ENCODE results near the gene PDE9A. TPM values are rescaled to one million over a fixed set of nuclear protein-coding genes. Genes with fewer than 3 reads are reported as not detected.

The PDE9A gene
- total RNA-seq, 4 donors from 2014 or later: 2.4 to 9.0 (median 3.7) TPM

DNA sequence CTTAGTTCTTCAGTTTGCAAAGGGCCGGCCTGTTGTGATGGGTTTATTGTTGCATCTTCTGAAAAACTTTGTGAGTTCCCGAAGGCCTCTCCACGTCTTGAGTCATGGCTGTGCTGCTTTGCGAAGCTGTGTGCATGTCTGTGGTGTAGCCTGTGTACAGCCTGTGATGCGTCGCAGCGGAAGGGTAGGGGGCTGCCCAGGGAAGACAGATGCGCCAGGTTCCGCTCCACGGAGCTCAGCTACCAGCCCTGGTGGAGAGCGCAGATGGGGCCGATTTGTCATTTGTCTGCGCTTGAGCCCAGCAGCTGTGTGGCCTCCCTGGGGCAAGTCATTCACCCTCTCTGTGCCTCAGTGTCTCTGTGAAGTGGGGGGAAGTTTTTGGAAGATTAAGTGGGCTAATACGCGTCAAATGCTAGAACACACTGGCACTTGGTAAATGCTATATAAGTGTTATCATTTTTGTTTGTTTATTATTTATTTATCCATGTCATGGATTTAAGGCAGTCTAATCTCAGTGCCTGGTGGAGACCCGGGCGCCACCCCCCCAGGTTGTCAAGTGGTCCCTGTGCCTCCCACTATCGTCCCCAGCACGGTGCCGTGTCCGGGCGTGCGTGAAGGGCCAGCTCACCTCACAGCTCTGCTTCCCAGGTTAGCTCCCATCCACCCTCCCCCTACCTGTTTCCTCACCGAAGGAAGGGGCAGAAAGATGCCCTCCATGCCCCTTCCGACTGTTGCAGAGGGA, 8.4 kb downstream of the PDE9A start:
- no peak for TF ChIP-seq CTCF (IDR thresholded peaks at IDR 0.05; ENCODE audit: low read depth)

DNA sequence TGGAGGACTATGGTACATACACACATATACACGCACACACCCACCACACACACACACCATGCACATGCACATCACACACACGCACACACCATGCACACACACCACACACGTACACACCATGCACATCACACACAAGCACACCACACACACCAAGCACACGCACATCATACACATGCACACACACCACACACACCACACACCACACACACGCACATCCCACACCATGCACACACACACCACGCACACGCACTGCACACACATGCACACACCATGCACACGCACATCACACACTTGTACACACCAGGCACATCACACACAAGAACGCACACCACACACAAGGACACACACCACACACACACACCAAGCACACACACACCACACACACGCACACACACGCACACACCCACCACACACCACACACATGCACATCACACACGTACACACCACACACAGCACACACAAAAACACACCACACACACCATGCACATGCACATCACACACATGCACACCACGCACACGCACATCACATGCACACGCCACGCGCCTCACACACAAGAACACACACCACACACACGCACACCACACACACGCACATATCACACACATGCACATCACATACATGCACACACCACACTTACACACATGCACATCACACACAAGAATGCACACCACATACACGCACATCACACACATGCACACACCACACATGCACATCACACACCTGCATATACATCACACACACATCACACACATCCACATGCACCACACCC, 9.2 kb downstream of the PDE9A start:
- TF ChIP-seq CTCF (IDR thresholded peaks at IDR 0.05; ENCODE audit: low read depth): no peak

DNA sequence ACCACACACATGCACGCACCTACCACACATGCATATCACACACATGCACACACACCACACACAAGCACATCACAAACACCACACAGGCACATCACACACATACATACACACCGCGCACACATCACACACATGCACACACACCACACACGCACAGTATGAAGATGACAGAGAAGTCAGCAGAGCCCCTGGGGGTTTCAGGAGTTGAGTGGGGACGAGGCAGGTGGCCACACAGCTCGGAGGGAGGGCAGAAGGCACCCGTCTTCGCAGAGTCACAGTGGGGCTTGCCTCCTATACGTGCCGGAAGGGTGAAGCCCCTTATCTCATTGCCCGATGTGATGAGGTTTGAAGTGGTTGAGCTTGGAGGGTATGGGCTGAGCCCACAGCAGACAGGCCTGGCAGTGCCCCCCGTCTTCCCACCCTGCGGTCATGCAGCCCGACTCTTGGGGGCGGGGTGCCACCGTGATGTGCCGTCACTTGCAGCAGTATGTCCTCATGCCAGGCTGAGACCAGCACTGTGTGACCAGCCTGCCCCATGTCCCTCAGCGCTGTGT, 9.9 kb downstream of the PDE9A start:
- no peak for TF ChIP-seq CTCF (IDR thresholded peaks at IDR 0.05; ENCODE audit: low read depth)

DNA sequence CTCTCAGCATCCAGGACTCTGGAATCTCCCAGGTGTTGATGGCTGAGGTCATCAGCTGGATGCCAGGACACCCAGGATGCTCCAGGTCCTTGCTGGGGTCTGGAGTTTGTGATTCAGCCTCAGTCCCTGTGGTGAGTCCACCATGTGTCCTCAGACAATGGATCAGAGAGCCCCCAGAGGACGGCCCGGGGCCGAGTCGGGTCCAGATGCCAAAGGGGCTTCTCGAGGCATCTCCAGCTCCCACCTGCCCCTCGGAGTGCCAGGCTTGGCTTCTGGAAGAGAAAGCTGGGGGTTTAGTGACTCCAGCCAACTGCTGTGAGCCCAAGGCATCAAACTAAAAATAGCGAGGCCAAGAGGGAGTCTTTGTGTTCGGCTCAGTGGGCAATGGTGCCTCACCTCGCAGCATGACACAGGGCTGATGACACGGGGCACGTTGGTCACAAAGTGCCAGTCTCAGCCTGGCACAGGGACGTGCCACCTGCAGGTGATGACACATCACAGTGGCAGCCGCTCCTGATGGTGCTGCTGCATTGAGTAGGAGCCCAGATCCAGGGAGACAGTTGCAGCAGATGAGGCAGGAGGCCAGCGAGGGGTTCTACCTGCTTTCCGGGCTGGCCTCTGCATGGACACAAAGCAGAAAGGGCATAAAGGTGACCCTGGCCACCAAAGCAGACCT, 10.6 kb downstream of the PDE9A start:
- TF ChIP-seq CTCF (IDR thresholded peaks at IDR 0.05; ENCODE audit: low read depth): no peak

DNA sequence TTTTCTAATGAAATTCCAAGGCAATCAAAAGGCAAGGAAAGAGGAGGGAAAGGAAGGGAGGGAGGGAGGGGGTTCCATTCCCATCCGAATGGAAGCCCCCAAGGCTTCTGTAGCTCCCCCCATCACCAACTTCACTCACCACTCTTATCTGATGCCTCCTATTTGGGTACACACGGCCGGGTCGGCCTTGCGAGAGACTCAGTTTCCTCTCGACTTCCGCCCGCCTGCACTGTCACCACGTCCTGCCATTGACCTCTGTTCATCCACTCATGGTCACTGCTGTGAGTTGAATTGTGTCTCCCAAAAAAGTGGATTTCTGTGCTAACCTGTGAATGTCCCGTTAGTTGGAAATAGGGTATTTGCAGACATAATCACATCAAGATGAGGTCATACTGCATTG, 11.2 kb downstream of the PDE9A start:
- no peak for TF ChIP-seq CTCF (IDR thresholded peaks at IDR 0.05; ENCODE audit: low read depth)

- no peak for TF ChIP-seq CTCF (IDR thresholded peaks at IDR 0.05; ENCODE audit: low read depth)
Measured at GRCh38 chr21:42665026-42665425, 11.6 kb downstream of the PDE9A start.

GRCh38 chr21:42665484-42665883, 12.1 kb downstream of the PDE9A start:
- TF ChIP-seq CTCF (IDR thresholded peaks at IDR 0.05; ENCODE audit: low read depth): no peak
